Measurements from ENCODE around the gene AMIGO1.

AMIGO1 gene

GRCh38 chr1:109532365-109533136, 23.0 kb upstream of the AMIGO1 start:
- peak; percentile 59 for DNase-seq (ENCODE audit: low read depth)

- DNase-seq (ENCODE audit: low read depth) = no peak
Observed at GRCh38 chr1:109531826-109532364, 22.4 kb upstream of the AMIGO1 start.

DNA sequence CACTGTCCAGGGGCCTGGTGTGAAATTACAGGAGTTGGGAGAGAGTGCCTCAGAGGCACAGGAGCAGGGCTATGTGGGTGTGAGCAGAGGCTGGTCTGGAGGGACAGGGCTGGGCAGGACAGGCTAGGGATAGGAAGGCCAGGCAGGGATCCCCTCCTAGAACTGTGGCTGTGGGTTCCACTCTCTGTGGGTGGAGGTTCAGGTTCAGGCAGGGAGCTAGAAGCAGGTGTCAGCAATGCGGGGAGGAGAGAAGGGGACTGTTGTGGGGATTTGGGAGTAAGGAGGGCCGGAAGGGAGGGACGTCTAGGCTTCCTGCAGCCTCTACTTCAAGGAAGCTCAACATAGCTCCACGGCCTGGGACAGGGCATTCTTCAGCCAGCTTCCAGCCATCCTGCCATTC, 21.9 kb upstream of the AMIGO1 start:
- DNase-seq (ENCODE audit: low read depth) = no peak

GRCh38 chr1:109530457-109531087, 21.0 kb upstream of the AMIGO1 start:
- no peak for DNase-seq (ENCODE audit: low read depth)

DNA sequence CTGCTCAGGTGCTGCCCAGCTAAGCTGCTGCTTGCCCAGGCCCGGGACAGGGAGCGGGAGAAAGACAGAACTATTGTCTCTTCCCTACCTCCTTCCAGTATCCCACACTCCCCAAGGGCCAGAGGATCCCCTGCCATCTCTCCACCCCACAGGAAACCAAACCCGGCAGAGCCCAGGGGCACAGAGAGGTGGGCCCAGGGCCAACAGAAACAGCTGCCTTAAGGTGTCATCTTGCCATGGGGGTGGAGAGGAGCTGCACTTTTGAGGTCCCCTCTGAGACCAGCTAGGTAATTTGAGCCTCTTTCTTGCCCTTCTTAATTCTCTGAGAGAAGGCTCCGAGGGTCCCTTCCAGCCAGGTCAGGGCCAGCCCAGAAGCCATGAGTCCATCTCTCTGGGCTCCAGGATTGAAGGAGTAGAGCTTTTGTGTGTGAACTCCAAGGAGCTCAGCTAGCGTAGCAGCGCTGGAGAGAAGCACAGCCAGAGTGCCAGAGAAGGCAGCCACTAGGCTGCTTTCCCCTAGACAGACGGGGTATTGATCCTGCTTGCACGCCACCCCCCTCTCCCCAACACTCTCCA, 20.4 kb upstream of the AMIGO1 start:
- DNase-seq (ENCODE audit: low read depth) = no peak

GRCh38 chr1:109528712-109529111, 19.2 kb upstream of the AMIGO1 start:
- DNase-seq (ENCODE audit: low read depth) = no peak

GRCh38 chr1:109527846-109528695, 18.5 kb upstream of the AMIGO1 start:
- DNase-seq (ENCODE audit: low read depth) = no peak

DNA sequence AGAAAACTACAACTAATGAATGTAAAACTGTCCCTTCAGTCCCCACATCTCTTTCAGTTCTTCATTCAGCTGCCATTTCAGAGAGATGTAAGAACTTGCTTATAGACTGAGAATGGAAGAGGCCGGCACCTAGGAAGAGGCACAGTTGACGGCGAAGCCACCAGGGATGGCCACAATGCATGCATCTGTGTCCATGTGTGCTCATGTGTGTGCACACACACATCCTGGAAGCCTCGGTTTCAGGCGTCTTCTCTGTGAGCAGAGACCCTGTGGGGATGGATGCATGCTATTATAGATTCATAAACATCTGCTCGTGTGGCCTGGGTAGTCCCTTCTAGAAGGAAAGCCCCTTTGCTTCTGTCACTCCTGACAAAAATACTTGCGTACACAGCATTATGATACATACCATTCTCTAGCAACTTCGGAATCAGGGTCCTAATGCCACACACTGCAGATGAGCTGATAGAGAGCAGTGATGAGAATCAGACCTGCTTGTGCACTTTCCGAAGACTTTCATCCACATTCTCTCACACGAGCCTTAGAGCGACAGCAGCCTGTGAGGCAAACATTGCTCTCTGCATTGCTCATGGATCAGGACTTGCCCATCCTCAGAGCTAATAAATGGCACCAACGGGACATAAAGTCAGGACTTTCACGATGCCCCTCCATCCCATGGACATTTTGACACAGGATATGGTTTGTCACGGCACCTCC, 17.7 kb upstream of the AMIGO1 start:
- no peak for DNase-seq (ENCODE audit: low read depth)

- DNase-seq (ENCODE audit: low read depth) = no peak
Observed at GRCh38 chr1:109523706-109524105, 14.2 kb upstream of the AMIGO1 start.

DNA sequence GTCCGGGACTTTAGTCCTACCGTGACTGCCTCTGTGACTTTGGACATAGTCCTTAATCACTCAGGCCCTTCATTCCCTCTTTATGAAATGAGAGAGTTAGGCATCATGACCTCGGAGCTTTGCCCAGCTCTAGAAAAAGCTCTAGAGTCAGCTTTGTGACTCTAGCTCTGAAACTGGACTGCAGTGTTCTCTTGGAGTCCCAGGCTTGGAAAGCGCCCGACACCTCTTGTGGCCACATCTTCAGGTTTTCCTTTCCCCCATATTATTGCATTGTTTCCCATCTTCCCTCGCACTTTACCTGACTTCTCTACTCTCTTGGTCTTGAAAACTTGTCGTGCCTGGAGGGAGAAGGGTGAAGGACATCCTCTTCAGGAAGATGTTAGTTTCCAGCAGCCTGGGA, 12.5 kb upstream of the AMIGO1 start:
- DNase-seq (ENCODE audit: low read depth) = no peak

- no peak for DNase-seq (ENCODE audit: low read depth)
Observed at GRCh38 chr1:109521002-109521951, 11.8 kb upstream of the AMIGO1 start.

DNA sequence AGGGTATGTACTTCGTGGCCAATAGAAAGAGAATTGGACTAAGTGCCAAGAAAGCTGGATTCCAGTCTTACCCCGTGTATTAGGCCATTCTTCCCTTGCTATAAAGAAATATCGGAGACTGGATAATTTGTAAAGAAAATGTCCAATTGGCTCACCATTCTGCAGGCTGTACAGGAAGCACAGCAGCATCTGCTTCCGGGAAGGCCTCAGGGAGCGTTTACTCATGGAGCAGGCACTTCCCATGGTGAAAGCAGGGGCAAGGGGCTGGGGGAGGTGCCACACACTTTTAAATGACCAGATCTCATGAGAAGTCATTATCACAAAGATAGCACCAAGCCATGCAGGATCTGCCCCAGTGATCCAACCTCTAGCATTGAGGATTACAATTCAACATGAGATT, 7.8 kb upstream of the AMIGO1 start:
- no peak for DNase-seq (ENCODE audit: low read depth)

GRCh38 chr1:109516872-109517271, 7.3 kb upstream of the AMIGO1 start:
- DNase-seq (ENCODE audit: low read depth) = no peak

- DNase-seq (ENCODE audit: low read depth) = no peak
Observed at GRCh38 chr1:109514846-109515245, 5.3 kb upstream of the AMIGO1 start.

DNA sequence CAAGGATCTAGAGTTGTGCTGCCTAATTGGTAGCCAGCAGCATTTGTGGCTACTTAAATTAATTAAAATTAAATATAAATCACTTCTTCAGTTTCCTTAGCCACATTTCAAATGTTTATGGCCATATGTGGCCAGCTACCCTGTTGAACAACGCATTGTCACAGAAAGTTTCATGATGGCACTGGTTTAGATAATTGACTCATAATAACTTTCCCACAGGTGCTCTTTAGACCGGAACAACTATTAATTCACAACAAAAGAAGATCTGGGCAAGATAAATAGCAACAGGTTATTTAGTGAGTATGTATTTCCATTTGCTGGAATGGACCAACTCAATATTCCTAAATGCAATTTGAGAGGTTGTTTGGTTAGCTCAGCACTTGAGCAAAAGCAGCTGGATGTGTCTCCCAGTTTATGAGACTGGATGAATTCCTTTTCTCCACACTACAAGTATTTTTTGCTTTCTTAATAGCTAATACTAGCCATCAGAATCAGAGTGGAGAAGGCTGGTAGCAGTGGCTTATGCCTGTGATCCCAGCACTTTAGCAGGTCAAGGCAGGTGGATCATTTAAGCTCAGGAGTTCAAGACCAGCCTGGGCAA, 3.7 kb upstream of the AMIGO1 start:
- no peak for DNase-seq (ENCODE audit: low read depth)

DNA sequence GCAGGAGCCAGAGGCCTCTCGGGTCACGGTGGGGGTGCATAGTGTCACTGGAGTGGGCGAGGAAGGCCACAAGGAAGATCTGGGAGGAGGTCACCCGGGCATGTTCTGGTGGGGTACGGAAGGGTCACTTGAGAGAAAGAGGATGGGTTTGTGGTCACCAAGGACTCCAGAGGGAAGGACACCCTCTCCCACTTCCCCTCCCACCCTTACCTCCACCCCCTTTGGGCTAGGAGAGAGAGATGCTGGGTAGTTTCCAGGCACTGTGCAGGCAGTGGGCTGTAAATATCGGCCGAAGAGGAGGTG, 703 bp downstream of the AMIGO1 start:
- no peak for DNase-seq (ENCODE audit: low read depth)

GRCh38 chr1:109508001-109508872, 1.3 kb downstream of the AMIGO1 start:
- no peak for DNase-seq (ENCODE audit: low read depth)

GRCh38 chr1:109504974-109505373, 4.6 kb downstream of the AMIGO1 start:
- DNase-seq (ENCODE audit: low read depth) = no peak

- DNase-seq (ENCODE audit: low read depth) = no peak
Observed at GRCh38 chr1:109503935-109504334, 5.6 kb downstream of the AMIGO1 start.
